PC-3 (cell line): ENCODE measurements around the gene ELN. TPM values are rescaled to one million over a fixed set of nuclear protein-coding genes. Genes with fewer than 3 reads are reported as not detected.

Experiments used
- ATAC-seq: fragments of 200-7000 bp; cut with Tn5 transposase; 2 replicates; pipeline ENCODE4 v1.9.1; 2020; ENCODE audit warnings: mild to moderate bottlenecking, moderate library complexity
- BruUV-seq: library from RNA; stranded (reverse); fragments of 400-500 nt; replicated peaks from 2 replicates; lab custom pipeline; 2021; lab: Mats Ljungman, UMichigan
- CTCF ChIA-PET: fragments of 300-600 bp; sonication (Branson Sonifier 250); formaldehyde crosslinking; loops from one replicate; lab custom pipeline; 2022; ENCODE audit warnings: antibody characterized with exemption; lab: Charles Lee
- POLR2A ChIA-PET: fragments of 300-600 bp; sonication (Branson Sonifier 250); formaldehyde crosslinking; loops from one replicate; lab custom pipeline; 2022; ENCODE audit warnings: antibody characterized with exemption; ENCODE audit not compliant: unreplicated experiment; lab: Charles Lee
- DNase-seq: peaks from one replicate; pipeline ENCODE4 v3.0.0-alpha.2; 2015
- H2AFZ ChIP-seq: fragments of 300-600 bp; sonication (generic); 2 replicates; pipeline ENCODE4 v1.6.0; 2016; ENCODE audit warnings: antibody characterized with exemption, low read length
- H3F3A ChIP-seq: fragments of 300-600 bp; sonication (generic); one replicate; pipeline ENCODE4 v1.6.0; 2017; ENCODE audit warnings: antibody characterized with exemption, low read length, control low read depth, mild to moderate bottlenecking; ENCODE audit not compliant: unreplicated experiment
- H3K27ac ChIP-seq: fragments of 300-600 bp; sonication (generic); 2 replicates; pipeline ENCODE4 v1.5.1; 2016; ENCODE audit warnings: mild to moderate bottlenecking, low read length
- H3K27me3 ChIP-seq: fragments of 300-600 bp; sonication (generic); 2 replicates; pipeline ENCODE4 v1.6.1; 2016; ENCODE audit warnings: low read length, mixed read lengths
- H3K36me3 ChIP-seq: fragments of 300-600 bp; sonication (generic); 2 replicates; pipeline ENCODE4 v1.6.1; 2016; ENCODE audit warnings: low read depth, mixed run types, low read length, mixed read lengths
- H3K4me1 ChIP-seq: fragments of 300-600 bp; sonication (generic); 2 replicates; pipeline ENCODE4 v1.5.1; 2016; ENCODE audit warnings: low read length; ENCODE audit not compliant: insufficient read depth
- H3K4me2 ChIP-seq: fragments of 300-600 bp; sonication (generic); 2 replicates; pipeline ENCODE4 v1.6.0; 2016; ENCODE audit warnings: low read length
- H3K4me3 ChIP-seq: fragments of 300-600 bp; sonication (generic); 2 replicates; pipeline ENCODE4 v1.5.1; 2016; ENCODE audit warnings: mild to moderate bottlenecking, low read length, mixed read lengths
- H3K79me2 ChIP-seq: fragments of 300-600 bp; sonication (generic); 2 replicates; pipeline ENCODE4 v1.6.1; 2017; ENCODE audit warnings: low read length, mixed read lengths
- H3K9ac ChIP-seq: fragments of 300-600 bp; sonication (generic); 2 replicates; pipeline ENCODE4 v1.6.0; 2016; ENCODE audit warnings: mild to moderate bottlenecking, low read length
- H3K9me2 ChIP-seq: fragments of 300-600 bp; sonication (generic); replicated peaks from 2 replicates; pipeline ENCODE4 v1.6.1; 2016; ENCODE audit warnings: mixed run types, low read length, mixed read lengths
- H3K9me3 ChIP-seq: fragments of 300-600 bp; sonication (generic); 2 replicates; pipeline ENCODE4 v1.6.1; 2016; ENCODE audit warnings: low read length, mixed read lengths
- H4K20me1 ChIP-seq: fragments of 300-600 bp; sonication (generic); 2 replicates; pipeline ENCODE4 v1.6.1; 2016; ENCODE audit warnings: low read length, mixed read lengths
- EZH2 ChIP-seq: fragments of 300-600 bp; sonication (generic); IDR thresholded peaks from one replicate; pipeline ENCODE4 v1.6.1; 2017; ENCODE audit warnings: antibody characterized with exemption, mild to moderate bottlenecking, low read length; ENCODE audit not compliant: unreplicated experiment
- EZH2phosphoT487 ChIP-seq: fragments of 300-600 bp; sonication (generic); IDR thresholded peaks from 2 replicates; pipeline ENCODE4 v1.6.1; 2018; ENCODE audit warnings: mild to moderate bottlenecking, antibody characterized with exemption, low read length, borderline replicate concordance
- intact Hi-C: fragments of 100-400 bp; cut with micrococcal nuclease; formaldehyde crosslinking; loops from 2 replicates; pipeline ENCODE4 v1.9.0; 2023
- total RNA-seq: library from RNA; depleted of rRNA; stranded (reverse); fragments of >200 nt; gene quantifications from 2 replicates; pipeline ENCODE4 v1.2.3, GENCODE V29; 2014
- TF ChIP-seq, protein P1 (sequence below): fragments of 300-600 bp; sonication (generic); conservative IDR thresholded peaks from 2 replicates; pipeline ENCODE4 v1.5.1; 2017; ENCODE audit warnings: antibody characterized with exemption, low read depth, mild to moderate bottlenecking, low read length

Gene ELN
- total RNA-seq, 1 experiment from 2014 or later = 0.07 TPM

DNA sequence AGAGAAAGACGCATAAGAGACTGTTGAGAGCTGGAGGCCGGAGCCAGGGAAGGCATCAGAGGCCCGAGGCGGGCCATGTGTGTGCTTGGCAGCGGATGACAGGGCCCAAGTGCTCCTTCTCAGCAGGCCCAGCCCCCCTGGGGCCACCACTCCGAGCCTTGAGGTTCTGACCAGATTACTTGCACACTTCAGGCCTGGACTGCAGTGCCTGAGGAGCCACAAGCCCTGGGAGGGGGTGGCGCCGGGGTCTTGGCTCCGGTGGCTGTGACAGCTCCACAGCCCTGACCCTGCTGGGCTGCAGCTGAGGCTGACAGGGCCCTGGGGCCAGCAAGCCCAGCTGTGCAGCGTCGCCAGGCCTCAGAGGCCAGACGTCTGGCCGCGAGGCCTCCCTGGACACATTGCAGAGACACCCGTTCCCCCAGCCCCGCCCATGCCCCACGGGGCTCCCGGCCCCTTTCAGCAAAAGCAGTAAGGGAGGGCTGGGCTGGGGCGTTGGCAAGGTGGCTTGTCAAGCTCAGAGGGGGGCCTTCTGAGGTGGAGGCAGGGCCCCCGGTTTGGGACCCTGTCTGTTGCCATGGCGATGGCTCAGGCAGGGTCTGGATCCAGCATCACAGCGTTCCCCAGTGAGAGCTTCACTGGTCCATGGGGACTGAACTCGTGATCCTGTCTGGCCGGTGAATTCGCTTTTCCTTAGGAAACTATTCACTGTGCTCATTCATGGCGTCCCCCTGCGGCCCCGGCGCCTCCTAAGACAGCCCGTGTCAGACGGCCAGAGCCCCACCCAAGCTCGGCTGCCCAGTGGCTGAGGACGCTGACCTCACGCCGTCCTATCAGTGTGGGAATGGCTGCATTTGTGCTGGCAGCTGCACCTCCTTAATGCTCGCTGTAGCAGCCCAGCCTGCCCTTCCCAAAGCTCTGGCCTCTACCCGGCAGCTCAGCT lies 5.7 kb downstream of the ELN start:
- H3F3A ChIP-seq = no peaks in the 10 kb centered on the region
- H3K9ac ChIP-seq = no peak overlapping the region
- H3K27ac ChIP-seq = no peak overlapping the region
- no peak overlapping the region for H2AFZ ChIP-seq
- peaks cover 6% of the 10 kb centered on the region; the same call in 1 of the 2 replicates for H3K27me3 ChIP-seq
- TF ChIP-seq EZH2 = no peak
- TF ChIP-seq EZH2phosphoT487 = no peak
- TF ChIP-seq, protein P1, sequence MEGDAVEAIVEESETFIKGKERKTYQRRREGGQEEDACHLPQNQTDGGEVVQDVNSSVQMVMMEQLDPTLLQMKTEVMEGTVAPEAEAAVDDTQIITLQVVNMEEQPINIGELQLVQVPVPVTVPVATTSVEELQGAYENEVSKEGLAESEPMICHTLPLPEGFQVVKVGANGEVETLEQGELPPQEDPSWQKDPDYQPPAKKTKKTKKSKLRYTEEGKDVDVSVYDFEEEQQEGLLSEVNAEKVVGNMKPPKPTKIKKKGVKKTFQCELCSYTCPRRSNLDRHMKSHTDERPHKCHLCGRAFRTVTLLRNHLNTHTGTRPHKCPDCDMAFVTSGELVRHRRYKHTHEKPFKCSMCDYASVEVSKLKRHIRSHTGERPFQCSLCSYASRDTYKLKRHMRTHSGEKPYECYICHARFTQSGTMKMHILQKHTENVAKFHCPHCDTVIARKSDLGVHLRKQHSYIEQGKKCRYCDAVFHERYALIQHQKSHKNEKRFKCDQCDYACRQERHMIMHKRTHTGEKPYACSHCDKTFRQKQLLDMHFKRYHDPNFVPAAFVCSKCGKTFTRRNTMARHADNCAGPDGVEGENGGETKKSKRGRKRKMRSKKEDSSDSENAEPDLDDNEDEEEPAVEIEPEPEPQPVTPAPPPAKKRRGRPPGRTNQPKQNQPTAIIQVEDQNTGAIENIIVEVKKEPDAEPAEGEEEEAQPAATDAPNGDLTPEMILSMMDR = no peak
- DNase-seq (no peak), ATAC-seq (no peak)
- intact Hi-C loops = no loop called here
- H3K79me2 ChIP-seq = no peaks in the 10 kb centered on the region
- no peak overlapping the region for H3K4me3 ChIP-seq
- ChIA-PET POLR2A (interaction anchor here (0.5 kb wide), 1 partner anchor 687 kb away, joined by 8 read pairs; no protein-coding TSS in a partner anchor), CTCF (no interaction called here)
- H4K20me1 ChIP-seq = no peaks in the 10 kb centered on the region
- H3K4me1 ChIP-seq = no peaks in the 10 kb centered on the region
- no peaks in the 10 kb centered on the region for H3K9me3 ChIP-seq
- no peaks in the 10 kb centered on the region for H3K36me3 ChIP-seq
- no peak overlapping the region for H3K4me2 ChIP-seq
- no TSS peak for BruUV-seq
- H3K9me2 ChIP-seq = no peaks in the 10 kb centered on the region

DNA sequence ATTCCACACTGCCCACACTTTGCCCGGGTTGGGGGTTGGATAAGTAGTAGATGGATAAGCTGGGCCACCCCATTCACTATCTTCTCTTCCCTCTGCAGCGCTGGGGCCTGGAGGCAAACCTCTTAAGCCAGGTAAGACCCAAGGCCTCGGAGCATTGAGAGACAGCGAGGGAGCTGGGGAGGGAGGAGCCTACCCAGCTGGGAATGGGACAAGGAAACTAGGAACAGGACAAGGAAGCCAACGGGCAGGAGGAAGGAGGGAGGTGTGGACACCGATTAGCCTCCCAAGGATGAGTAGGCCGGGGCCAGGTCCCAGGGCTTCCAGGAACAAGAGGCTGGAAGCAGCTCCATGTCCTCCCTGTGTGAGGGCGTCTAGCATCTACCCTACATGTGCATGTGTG lies 9.6 kb downstream of the ELN start:
- Histone ChIP-seq H3K36me3 (no peaks in the 10 kb centered on the region), H3K9me2 (no peaks in the 10 kb centered on the region), H3K9me3 (no peaks in the 10 kb centered on the region), H3K27ac (no peak overlapping the region), H3K4me3 (no peak overlapping the region), H2AFZ (no peak overlapping the region), H3K79me2 (no peaks in the 10 kb centered on the region), H3K27me3 (no peaks in the 10 kb centered on the region), H3K4me1 (no peaks in the 10 kb centered on the region), H3K9ac (no peak overlapping the region), H3K4me2 (no peak overlapping the region), H4K20me1 (no peaks in the 10 kb centered on the region), H3F3A (no peaks in the 10 kb centered on the region)
- intact Hi-C loops = no loop called here
- CTCF ChIA-PET = no interaction called here
- BruUV-seq = no TSS peak
- no peak for DNase-seq
- TF ChIP-seq EZH2 = no peak
- TF ChIP-seq, protein P1 = no peak
- POLR2A ChIA-PET = interaction anchor here (0.5 kb wide), 1 partner anchor 153 kb away, joined by 14 read pairs; no protein-coding TSS in a partner anchor
- no peak for ATAC-seq
